Measurements from ENCODE around the gene ZNF726. TPM values are rescaled to one million over a fixed set of nuclear protein-coding genes. Genes with fewer than 3 reads are reported as not detected.
A peak's percentile ranks its signal among the peaks of the same experiment; 100 is the strongest.
"Not testable (repeated sequence)": the region's sequence is repeated elsewhere in the genome, so short reads cannot be mapped to it uniquely, and the experiment has no call there.

ZNF726 gene
- total RNA-seq, 1 donor from 2014 or later, result 5.9 TPM

GRCh38 chr19:23908165-23908564 lies 6.5 kb upstream of the ZNF726 start:
- no peak for DNase-seq (ENCODE audit: low read depth)

GRCh38 chr19:23909222-23909621 lies 5.5 kb upstream of the ZNF726 start:
- no peak for TF ChIP-seq CTCF (conservative IDR thresholded peaks at IDR 0.05; ENCODE audit: low read depth, low read length)
- no peak for DNase-seq (ENCODE audit: low read depth)

More at GRCh38 chr19:23908165-23908564, 6.5 kb upstream of the ZNF726 start:
- TF ChIP-seq CTCF (conservative IDR thresholded peaks at IDR 0.05; ENCODE audit: low read depth, low read length), result no peak
- H3K4me3 ChIP-seq (ENCODE audit: low read depth, low read length), result no peak overlapping the region

GRCh38 chr19:23913931-23914330 lies 755 bp upstream of the ZNF726 start:
- H3K4me3 ChIP-seq (ENCODE audit: low read depth, low read length), result peak overlapping the region; percentile 76
- no peak for DNase-seq (ENCODE audit: low read depth)
- TF ChIP-seq CTCF (conservative IDR thresholded peaks at IDR 0.05; ENCODE audit: low read depth, low read length), result no peak

More at GRCh38 chr19:23909222-23909621, 5.5 kb upstream of the ZNF726 start:
- H3K4me3 ChIP-seq (ENCODE audit: low read depth, low read length), result no peak overlapping the region

GRCh38 chr19:23916991-23917390 lies 2.3 kb downstream of the ZNF726 start:
- peak; percentile 18 for DNase-seq (ENCODE audit: low read depth)
- TF ChIP-seq CTCF (conservative IDR thresholded peaks at IDR 0.05; ENCODE audit: low read depth, low read length), result no peak
- no peak overlapping the region for H3K4me3 ChIP-seq (ENCODE audit: low read depth, low read length)

GRCh38 chr19:23917856-23918255 lies 3.2 kb downstream of the ZNF726 start:
- peak; percentile 13 for DNase-seq (ENCODE audit: low read depth)
- TF ChIP-seq CTCF (conservative IDR thresholded peaks at IDR 0.05; ENCODE audit: low read depth, low read length), result no peak
- no peak overlapping the region for H3K4me3 ChIP-seq (ENCODE audit: low read depth, low read length)

GRCh38 chr19:23925285-23925684 lies 10.6 kb downstream of the ZNF726 start:
- no peak for DNase-seq (ENCODE audit: low read depth)
- TF ChIP-seq CTCF (conservative IDR thresholded peaks at IDR 0.05; ENCODE audit: low read depth, low read length), result no peak
- no peak overlapping the region for H3K4me3 ChIP-seq (ENCODE audit: low read depth, low read length)

- no peak for DNase-seq (ENCODE audit: low read depth)
- H3K4me3 ChIP-seq (ENCODE audit: low read depth, low read length), result no peak overlapping the region
- no peak for TF ChIP-seq CTCF (conservative IDR thresholded peaks at IDR 0.05; ENCODE audit: low read depth, low read length)
Observed at GRCh38 chr19:23932878-23933277, 18.2 kb downstream of the ZNF726 start.

- not testable (repeated sequence) for DNase-seq (ENCODE audit: low read depth)
Observed at GRCh38 chr19:23937031-23937430, 22.3 kb downstream of the ZNF726 start.

More at GRCh38 chr19:23937031-23937430, 22.3 kb downstream of the ZNF726 start:
- H3K4me3 ChIP-seq (ENCODE audit: low read depth, low read length), result not testable (repeated sequence)

All from epithelial cell of proximal tubule (primary cell).